GM18520 (cell line): ENCODE data around the gene SAMD11.

Source experiments
- ATAC-seq: cut with Tn5 transposase; IDR thresholded peaks from one replicate; pipeline ENCODE4 v1.9.1; 2021; ENCODE audit not compliant: unreplicated experiment

The SAMD11 gene

GRCh38 chr1:905071-905749 is 18.5 kb upstream of the SAMD11 start:
- no peak for ATAC-seq

DNA sequence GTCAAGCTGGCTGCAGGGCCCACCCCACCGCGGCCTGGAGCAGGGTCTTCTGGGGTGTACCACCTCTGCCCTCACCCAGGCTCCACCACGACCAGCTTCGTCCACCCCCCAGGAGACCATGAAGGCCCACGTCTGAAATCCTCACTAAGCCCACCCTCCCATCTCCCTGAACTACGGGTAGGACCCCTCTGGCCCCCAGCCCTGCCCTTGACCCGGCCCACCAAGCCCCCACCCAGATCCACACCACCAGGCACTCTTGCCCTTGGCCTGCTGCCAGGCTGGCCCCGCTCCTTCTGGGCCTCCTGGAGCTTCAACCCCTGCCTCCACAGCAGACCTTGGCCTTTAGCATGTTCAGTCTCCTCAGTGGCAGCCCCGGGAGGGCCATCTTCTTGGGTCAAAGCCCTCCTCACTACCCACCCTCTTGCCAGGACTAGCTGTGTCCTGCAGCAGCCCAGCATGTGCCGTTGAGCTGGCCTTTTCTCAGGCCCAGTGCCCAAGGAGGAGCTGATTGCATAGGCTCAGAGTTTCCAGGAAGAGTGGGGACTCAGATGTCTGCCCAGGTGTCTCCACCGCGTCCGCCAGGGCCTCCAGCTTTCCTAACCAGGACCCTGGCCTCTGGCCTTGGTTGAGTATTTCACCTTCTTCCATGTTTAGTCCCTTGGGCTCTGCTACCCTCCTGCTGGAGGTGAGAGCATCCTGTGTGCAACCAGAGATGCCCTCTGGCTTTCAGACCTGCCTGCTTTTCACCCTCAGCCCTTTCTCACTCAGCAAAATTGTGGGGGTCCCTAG is 17.7 kb upstream of the SAMD11 start:
- no peak for ATAC-seq

- ATAC-seq = no peak
These were observed 16.9 kb upstream of the SAMD11 start for GRCh38 chr1:906600-907420.

- ATAC-seq = no peak
These were observed 15.9 kb upstream of the SAMD11 start for GRCh38 chr1:907611-908451.

DNA sequence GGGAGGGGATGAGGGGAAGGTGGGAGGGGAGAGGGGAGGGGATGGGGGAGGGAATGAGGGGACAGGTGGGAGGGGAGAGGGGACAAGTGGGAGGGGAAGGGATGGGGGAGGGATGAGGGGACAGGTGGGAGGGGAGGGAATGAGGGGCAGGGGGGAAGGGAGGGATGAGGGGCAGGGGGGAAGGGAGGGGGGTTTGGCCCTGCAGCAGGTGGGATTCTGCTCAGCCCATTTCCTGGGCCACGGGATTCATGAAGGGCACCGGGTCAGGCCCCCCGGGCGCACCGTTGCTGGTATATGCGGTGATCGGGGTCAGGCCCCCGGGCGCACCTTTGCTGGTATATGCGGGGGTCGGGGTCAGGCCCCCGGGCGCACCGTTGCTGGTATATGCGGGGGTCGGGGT is 15.1 kb upstream of the SAMD11 start:
- ATAC-seq = no peak

DNA sequence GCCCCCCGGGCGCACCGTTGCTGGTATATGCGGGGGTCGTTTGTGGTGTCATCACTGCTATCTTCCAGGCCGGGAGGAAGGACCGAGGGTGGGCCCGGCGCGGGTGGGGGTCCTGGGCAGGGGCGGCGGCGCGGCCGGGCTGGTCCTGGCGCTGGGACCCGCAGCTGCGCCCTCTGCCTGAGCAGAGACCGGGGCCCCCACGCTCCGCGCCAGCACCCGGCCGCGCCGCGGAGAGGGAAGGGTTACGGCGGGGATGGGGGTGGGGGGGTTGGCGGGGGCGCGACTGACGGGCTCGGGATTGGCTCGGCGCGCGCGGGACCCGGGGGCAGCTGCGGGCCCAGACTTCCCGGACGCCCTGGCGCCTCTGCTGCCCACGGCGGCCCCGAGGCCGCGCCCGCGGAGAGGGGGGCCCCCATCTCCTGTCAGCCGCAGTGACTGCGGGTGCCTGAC is 13.8 kb upstream of the SAMD11 start:
- no peak for ATAC-seq

- no peak for ATAC-seq
These were observed 13.3 kb upstream of the SAMD11 start for GRCh38 chr1:910311-910880.

GRCh38 chr1:910881-911721 is 12.6 kb upstream of the SAMD11 start:
- ATAC-seq = no peak

DNA sequence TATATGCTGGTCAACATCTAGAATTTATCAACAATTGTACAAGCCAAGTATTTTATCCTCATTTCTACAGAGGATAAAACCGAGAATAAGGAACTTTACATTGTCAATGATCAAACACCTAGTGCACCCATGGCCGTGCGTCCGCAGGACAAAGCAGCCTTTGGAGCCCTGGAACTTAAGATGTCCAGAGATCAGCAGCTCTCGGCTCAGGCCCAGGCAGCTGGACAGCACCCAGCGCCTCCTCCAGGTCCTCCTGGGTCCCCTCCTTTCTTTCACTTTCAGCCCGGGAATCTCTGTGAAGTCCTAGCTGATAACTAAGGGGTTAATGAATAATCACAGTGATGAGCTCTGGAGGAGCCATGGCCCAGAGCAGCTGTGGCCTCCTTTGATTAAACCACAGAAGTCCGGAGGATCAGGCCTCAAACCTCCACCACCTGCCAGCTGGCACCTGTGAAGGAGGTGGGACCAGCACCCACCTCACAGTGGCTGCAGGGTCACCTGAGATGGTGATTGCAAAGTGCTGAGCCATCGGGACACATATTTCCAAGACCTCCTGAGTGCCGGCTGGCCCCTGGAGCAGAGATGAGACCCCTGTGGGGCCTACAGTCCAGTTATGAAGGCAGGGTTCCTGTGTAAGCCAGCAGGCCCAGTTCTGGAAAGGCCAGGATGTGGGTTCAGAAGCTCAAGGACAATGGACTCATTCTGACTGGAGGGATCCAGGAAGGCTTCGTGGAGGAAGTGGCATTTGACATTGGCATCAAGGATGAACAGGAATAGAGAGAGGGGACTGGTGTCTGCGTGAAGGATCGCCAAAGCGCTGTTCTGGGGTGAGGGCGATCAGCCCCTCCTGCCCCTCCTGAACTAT is 11.6 kb upstream of the SAMD11 start:
- no peak for ATAC-seq

DNA sequence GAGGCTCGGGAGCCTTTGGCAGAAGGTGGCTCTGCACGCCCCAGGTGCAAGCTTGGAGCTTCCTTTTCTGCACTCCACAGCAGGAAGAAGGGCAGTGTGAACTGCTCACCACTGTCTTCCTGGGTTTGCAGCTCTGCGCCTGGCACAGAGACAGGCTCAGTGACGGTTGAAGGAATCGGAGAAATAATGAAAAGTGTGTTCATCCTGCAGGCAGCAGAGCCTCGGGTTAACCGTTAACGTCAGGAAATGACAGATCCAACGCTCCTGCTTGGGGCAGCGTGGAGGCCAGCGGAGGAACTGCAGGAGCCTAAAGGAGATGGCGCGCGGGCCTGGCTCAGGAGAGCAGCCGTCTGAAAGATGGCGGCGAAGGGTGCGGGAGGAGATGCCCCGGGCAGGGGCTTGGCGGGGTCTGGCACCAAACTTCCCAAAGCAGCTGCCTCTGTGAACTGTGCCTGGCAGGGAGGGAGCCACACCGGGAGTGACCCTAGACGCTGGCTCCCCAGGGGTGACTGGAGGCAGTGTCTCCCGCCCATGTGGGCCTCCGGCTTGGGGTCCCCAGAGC is 10.9 kb upstream of the SAMD11 start:
- ATAC-seq = no peak

GRCh38 chr1:913491-914130 is 10.1 kb upstream of the SAMD11 start:
- ATAC-seq = no peak

GRCh38 chr1:914131-914890 is 9.4 kb upstream of the SAMD11 start:
- no peak for ATAC-seq

DNA sequence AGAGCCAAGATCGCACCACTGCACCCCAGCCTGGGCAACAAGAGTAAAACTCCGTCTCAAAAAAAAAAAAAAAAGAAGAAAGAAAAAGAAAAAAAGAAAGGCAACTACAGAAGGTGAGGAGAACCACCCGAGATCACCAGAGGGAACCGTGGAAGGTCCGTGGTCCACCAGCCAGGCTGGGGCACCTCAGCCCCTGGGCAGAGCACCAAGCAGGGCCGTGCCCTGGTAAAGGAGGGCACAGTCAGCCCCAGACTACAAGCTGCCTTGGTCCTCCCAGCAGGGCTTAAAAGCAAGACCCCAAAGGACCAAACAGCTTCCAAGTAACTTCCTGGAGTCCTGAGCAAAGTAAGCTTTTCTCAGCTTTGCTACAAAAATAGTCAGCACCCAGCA is 8.8 kb upstream of the SAMD11 start:
- no peak for ATAC-seq

DNA sequence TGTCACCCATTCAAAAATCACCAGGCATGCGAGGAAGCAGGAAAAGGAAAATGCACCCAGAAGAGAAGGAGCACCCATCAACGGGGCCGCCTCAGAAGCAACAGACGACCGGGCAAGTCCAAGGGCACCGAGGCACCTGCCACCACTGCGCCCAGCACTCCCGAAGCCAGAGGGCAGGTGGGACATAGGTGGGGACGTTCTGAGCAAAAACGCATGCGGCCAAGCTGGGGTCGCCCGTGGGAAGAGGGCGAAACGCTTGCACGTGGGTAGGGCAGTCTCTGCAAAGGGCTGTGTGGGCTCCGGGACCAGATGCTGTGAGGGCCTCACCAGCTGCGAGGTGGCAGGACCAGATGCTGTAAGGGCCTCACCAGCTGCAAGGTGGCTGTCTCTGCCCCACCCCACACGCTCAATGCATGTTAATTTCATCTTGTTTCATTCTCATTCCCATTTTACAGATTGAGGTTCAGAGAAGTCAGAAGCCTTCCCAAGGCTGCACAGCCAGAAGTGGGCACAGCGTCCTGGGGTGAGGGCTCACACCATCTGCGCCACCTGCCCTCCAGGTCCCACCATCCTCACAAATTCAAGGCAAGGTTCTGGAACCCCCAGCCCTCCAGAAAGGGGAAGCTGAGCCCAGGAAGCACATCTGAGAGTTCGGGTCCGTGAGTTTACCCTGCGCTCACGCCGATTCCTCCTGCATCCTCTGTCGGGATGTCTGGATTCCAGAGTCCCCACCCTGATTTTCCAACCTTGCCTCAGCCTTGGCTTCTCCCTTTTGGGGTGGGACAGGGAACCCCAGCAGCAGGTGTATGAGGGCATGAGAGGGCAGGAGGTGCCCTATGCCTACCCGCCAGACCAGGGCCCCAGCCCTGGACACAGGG is 8.2 kb upstream of the SAMD11 start:
- ATAC-seq = no peak

DNA sequence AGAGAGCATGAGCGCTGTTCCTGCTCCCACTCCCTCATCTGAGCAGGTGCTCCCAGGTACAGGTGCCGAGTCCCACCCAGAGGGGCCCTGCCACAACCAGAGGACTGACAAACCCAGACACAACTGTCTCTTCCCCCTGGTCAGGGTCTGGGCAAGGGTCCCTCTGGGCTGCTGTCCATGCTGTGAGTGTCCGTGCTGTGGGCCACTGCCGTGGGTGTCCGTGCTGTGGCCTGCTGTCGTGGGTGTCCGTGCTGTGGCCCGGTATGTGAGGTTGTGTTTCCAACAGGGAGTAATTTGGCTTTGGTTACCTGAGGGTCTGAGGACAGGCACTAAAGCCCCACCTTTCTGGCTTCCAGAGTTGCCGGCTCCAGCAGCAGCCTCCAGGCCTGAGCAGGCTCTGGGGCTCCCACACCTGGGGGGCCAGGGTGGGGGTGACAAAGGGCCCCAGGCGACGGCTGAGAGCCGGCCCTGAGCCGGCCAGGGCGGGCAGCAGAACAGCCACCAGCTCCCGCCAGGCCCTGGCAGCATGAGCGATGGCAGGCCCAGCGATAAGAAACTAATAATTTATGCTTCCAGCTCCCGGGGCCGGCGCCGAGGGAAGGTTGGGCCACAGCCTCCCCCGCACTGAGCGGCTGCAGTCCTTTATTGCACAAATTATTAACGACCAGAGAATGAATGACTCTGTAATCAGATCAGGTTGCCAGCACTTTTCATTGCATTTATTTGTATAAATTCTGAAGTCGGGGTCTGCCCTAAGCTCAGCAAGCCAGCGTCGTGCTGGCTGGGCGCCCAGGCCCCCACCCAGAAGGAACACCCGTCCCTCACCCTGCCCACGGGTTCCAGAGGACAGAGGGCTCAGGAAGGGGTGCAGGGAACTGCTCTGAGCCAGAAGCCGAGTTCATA is 7.3 kb upstream of the SAMD11 start:
- no peak for ATAC-seq
